PC-9 (cell line): ENCODE measurements around the gene CIAO2A. TPM values are rescaled to one million over a fixed set of nuclear protein-coding genes. Genes with fewer than 3 reads are reported as not detected.
A peak's percentile ranks its signal among the peaks of the same experiment; 100 is the strongest.

Experiments used
- BruUV-seq: library from RNA; stranded (reverse); fragments of 400-500 nt; replicated peaks from 2 replicates; lab custom pipeline; 2021; lab: Mats Ljungman, UMichigan
- CTCF ChIA-PET: fragments of 300-600 bp; sonication (Branson Sonifier 250); formaldehyde crosslinking; loops from one replicate; lab custom pipeline; 2022; ENCODE audit warnings: antibody characterized with exemption; lab: Charles Lee
- POLR2A ChIA-PET: fragments of 300-600 bp; sonication (Branson Sonifier 250); formaldehyde crosslinking; loops from one replicate; lab custom pipeline; 2022; ENCODE audit warnings: antibody characterized with exemption; ENCODE audit not compliant: unreplicated experiment; lab: Charles Lee
- DNase-seq, 2 experiments: peaks; one replicate each; pipeline versions ENCODE4 v3.0.0 to v3.0.0-alpha.2; 2015 to 2022; ENCODE audit warnings: mixed read lengths in 1 of 2
- H2AFZ ChIP-seq: fragments of 200-600 bp; sonication (generic); 2 replicates; pipeline ENCODE4 v1.8.1; 2017; ENCODE audit warnings: antibody characterized with exemption
- H3F3A ChIP-seq: fragments of 200-600 bp; sonication (generic); 2 replicates; pipeline ENCODE4 v1.8.1; 2017; ENCODE audit warnings: antibody characterized with exemption, mild to moderate bottlenecking, low read depth; ENCODE audit not compliant: insufficient read depth
- H3K27ac ChIP-seq: fragments of 200-600 bp; sonication (generic); 2 replicates; pipeline ENCODE4 v1.6.1; 2016; ENCODE audit warnings: mixed run types
- H3K27me3 ChIP-seq: fragments of 200-600 bp; sonication (generic); 2 replicates; pipeline ENCODE4 v1.6.1; 2016; ENCODE audit warnings: low read depth, mixed run types; ENCODE audit not compliant: insufficient read depth
- H3K36me3 ChIP-seq: fragments of 200-600 bp; sonication (generic); 2 replicates; pipeline ENCODE4 v1.6.1; 2016; ENCODE audit warnings: low read depth, mixed run types
- H3K4me1 ChIP-seq: fragments of 200-600 bp; sonication (generic); replicated peaks from 2 replicates; pipeline ENCODE4 v1.6.1; 2016; ENCODE audit warnings: mixed run types; ENCODE audit not compliant: insufficient read depth
- H3K4me2 ChIP-seq: fragments of 200-600 bp; sonication (generic); 2 replicates; pipeline ENCODE4 v1.6.1; 2017; ENCODE audit warnings: mixed run types
- H3K4me3 ChIP-seq: fragments of 200-600 bp; sonication (generic); 2 replicates; pipeline ENCODE4 v1.6.1; 2016; ENCODE audit warnings: mixed run types
- H3K79me2 ChIP-seq: fragments of 200-600 bp; sonication (generic); 2 replicates; pipeline ENCODE4 v1.6.1; 2017; ENCODE audit warnings: low read depth, mixed run types
- H3K9me2 ChIP-seq: fragments of 200-600 bp; sonication (generic); 2 replicates; pipeline ENCODE4 v1.8.1; 2017; ENCODE audit warnings: mild to moderate bottlenecking; ENCODE audit not compliant: insufficient read depth
- H3K9me3 ChIP-seq: fragments of 200-600 bp; sonication (generic); 2 replicates; pipeline ENCODE4 v1.8.1; 2016; ENCODE audit warnings: low read depth; ENCODE audit not compliant: insufficient read depth
- H4K20me1 ChIP-seq: fragments of 200-600 bp; sonication (generic); 2 replicates; pipeline ENCODE4 v1.8.1; 2017; ENCODE audit not compliant: insufficient read depth
- EZH2 ChIP-seq: fragments of 200-600 bp; sonication (generic); IDR thresholded peaks from 2 replicates; pipeline ENCODE4 v1.8.0; 2017; ENCODE audit warnings: antibody characterized with exemption, low read depth
- intact Hi-C: fragments of 100-400 bp; cut with micrococcal nuclease; formaldehyde crosslinking; loops from one replicate; pipeline ENCODE4 v1.10.0; 2022; ENCODE audit not compliant: unreplicated experiment
- total RNA-seq: library from RNA; stranded (reverse); gene quantifications from 2 replicates; pipeline ENCODE4 v1.2.3, GENCODE V29; 2021
- TF ChIP-seq, protein P1 (sequence below): fragments of 200-600 bp; sonication (generic); conservative IDR thresholded peaks from 2 replicates; pipeline ENCODE4 v1.6.1; 2017; ENCODE audit warnings: mixed run types, antibody characterized with exemption, mild to moderate bottlenecking, moderate library complexity

CIAO2A gene
- total RNA-seq, 1 experiment from 2014 or later: 76.3 TPM

DNA sequence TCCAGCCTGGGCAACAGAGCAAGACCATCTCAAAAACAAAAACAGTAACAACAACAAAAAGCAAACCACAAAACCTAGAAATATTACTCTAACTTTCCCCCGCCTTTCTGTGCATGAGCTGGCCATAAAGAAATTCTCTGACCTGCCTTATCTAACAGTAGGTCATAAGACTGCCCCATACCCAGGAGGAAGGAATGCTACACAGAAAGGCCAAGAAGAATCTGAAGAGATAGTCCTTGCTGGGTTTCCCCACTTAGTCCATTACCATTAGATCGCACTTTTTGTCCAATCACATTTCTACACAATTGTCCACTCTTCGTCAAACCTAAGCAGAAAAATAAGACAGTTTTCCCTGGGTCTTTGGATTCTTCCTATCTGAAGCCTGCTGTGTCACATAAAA, 23.5 kb downstream of the CIAO2A start:
- no peaks in the 10 kb centered on the region for H3K27me3 ChIP-seq
- intact Hi-C loops: no loop called here
- no peak overlapping the region for H3K4me3 ChIP-seq
- no peaks in the 10 kb centered on the region for H3K36me3 ChIP-seq
- H3K27ac ChIP-seq: no peak overlapping the region
- H3K4me1 ChIP-seq: no peaks in the 10 kb centered on the region
- no peaks in the 10 kb centered on the region for H3K79me2 ChIP-seq
- no peaks in the 10 kb centered on the region; the same call in 1 of the 2 replicates for H3F3A ChIP-seq
- H2AFZ ChIP-seq: no peak overlapping the region
- no peaks in the 10 kb centered on the region for H3K9me2 ChIP-seq
- H3K9me3 ChIP-seq: no peaks in the 10 kb centered on the region
- H3K4me2 ChIP-seq: no peak overlapping the region
- BruUV-seq: no TSS peak
- ChIA-PET CTCF (interaction anchor here (0.6 kb wide), 1 partner anchor 124 kb away, joined by 5 read pairs; no protein-coding TSS in a partner anchor), POLR2A (interaction anchor here (0.6 kb wide), 1 partner anchor 37 kb away, joined by 8 read pairs; no protein-coding TSS in a partner anchor)
- TF ChIP-seq, protein P1, sequence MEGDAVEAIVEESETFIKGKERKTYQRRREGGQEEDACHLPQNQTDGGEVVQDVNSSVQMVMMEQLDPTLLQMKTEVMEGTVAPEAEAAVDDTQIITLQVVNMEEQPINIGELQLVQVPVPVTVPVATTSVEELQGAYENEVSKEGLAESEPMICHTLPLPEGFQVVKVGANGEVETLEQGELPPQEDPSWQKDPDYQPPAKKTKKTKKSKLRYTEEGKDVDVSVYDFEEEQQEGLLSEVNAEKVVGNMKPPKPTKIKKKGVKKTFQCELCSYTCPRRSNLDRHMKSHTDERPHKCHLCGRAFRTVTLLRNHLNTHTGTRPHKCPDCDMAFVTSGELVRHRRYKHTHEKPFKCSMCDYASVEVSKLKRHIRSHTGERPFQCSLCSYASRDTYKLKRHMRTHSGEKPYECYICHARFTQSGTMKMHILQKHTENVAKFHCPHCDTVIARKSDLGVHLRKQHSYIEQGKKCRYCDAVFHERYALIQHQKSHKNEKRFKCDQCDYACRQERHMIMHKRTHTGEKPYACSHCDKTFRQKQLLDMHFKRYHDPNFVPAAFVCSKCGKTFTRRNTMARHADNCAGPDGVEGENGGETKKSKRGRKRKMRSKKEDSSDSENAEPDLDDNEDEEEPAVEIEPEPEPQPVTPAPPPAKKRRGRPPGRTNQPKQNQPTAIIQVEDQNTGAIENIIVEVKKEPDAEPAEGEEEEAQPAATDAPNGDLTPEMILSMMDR: no peak
- TF ChIP-seq EZH2: no peak
- H4K20me1 ChIP-seq: no peaks in the 10 kb centered on the region
- no peak for DNase-seq

- POLR2A ChIA-PET: interaction anchor here (0.6 kb wide), 1 partner anchor 356 kb away, joined by 3 read pairs; no protein-coding TSS in a partner anchor
- H3K4me2 ChIP-seq: no peak overlapping the region
Measured at GRCh38 chr15:64068133-64068532, 25.5 kb downstream of the CIAO2A start.

GRCh38 chr15:64067564-64068030, 26.0 kb downstream of the CIAO2A start:
- no peaks in the 10 kb centered on the region for H3K27me3 ChIP-seq
- H3K9me3 ChIP-seq: no peaks in the 10 kb centered on the region
- no peak overlapping the region for H3K4me2 ChIP-seq
- no peak overlapping the region for H3K4me3 ChIP-seq
- no peaks in the 10 kb centered on the region; the same call in 1 of the 2 replicates for H3F3A ChIP-seq
- no TSS peak for BruUV-seq
- DNase-seq: peak in 1 of 2 experiments; percentile 59
- H3K36me3 ChIP-seq: no peaks in the 10 kb centered on the region
- TF ChIP-seq EZH2: no peak
- TF ChIP-seq, protein P1: peak; percentile 80
- no peaks in the 10 kb centered on the region for H3K9me2 ChIP-seq
- no peaks in the 10 kb centered on the region for H4K20me1 ChIP-seq
- CTCF ChIA-PET: interaction anchor here (0.6 to 3.7 kb wide), 4 partner anchors 315 to 458 kb away, joined by 3 to 31 read pairs (median 4); no protein-coding TSS in a partner anchor
- no peak overlapping the region for H3K27ac ChIP-seq
- no peaks in the 10 kb centered on the region for H3K79me2 ChIP-seq
- intact Hi-C loops: loop anchor here (1.0 to 10.0 kb wide), 6 partner anchors 121 to 603 kb away; no protein-coding TSS in a partner anchor
- no peaks in the 10 kb centered on the region for H3K4me1 ChIP-seq
- POLR2A ChIA-PET: interaction anchor here (0.7 kb wide), 1 partner anchor 466 kb away, joined by 4 read pairs; no protein-coding TSS in a partner anchor
- no peak overlapping the region for H2AFZ ChIP-seq

More at GRCh38 chr15:64068133-64068532, 25.5 kb downstream of the CIAO2A start:
- no peaks in the 10 kb centered on the region for H3K79me2 ChIP-seq
- H3K4me3 ChIP-seq: no peak overlapping the region
- no TSS peak for BruUV-seq
- DNase-seq: no peak
- H2AFZ ChIP-seq: no peak overlapping the region
- no peaks in the 10 kb centered on the region for H3K9me2 ChIP-seq
- H3K36me3 ChIP-seq: no peaks in the 10 kb centered on the region
- H4K20me1 ChIP-seq: no peaks in the 10 kb centered on the region
- no peaks in the 10 kb centered on the region for H3K4me1 ChIP-seq
- no peaks in the 10 kb centered on the region for H3K27me3 ChIP-seq
- intact Hi-C loops: loop anchor here (5.0 to 10.0 kb wide), 2 partner anchors 176 to 603 kb away; no protein-coding TSS in a partner anchor
- TF ChIP-seq EZH2: no peak
- TF ChIP-seq, protein P1: no peak
- CTCF ChIA-PET: interaction anchor here (0.6 to 3.7 kb wide), 6 partner anchors 28 to 960 kb away, joined by 3 to 31 read pairs (median 4); no protein-coding TSS in a partner anchor
- no peak overlapping the region for H3K27ac ChIP-seq
- H3K9me3 ChIP-seq: no peaks in the 10 kb centered on the region
- no peaks in the 10 kb centered on the region; the same call in 1 of the 2 replicates for H3F3A ChIP-seq
